Measurements from ENCODE around the gene TUBB8.
"Not testable (repeated sequence)": the region's sequence is repeated elsewhere in the genome, so short reads cannot be mapped to it uniquely, and the experiment has no call there.

GRCh38 chr10:13315-13635, 35.8 kb downstream of the TUBB8 start:
- TF ChIP-seq POLR2A, CTCF (IDR thresholded peaks at IDR 0.05): not testable (repeated sequence)

Data from adrenal gland (tissue), 5 donors.